ENCODE data around the gene MERTK. TPM values are rescaled to one million over a fixed set of nuclear protein-coding genes. Genes with fewer than 3 reads are reported as not detected.

The MERTK gene
- total and polyA plus RNA-seq, 2 donors from 2014 or later = 9.2 to 32.2 TPM

- Histone ChIP-seq H3K27ac (ENCODE audit: low read depth in 2 of 2, low read length in 2 of 2) (no peak overlapping the region), H3K4me3 (ENCODE audit: low read length in 3 of 3) (no peak overlapping the region), H3K36me3 (ENCODE audit: control insufficient read depth in 2 of 3, insufficient read depth in 3 of 3, low read length in 3 of 3) (peaks cover 0 to 16% (median 14%) of the 10 kb centered on the region in 3 donors), H3K9ac (ENCODE audit: low read length in 3 of 3) (no peak overlapping the region), H3K9me3 (ENCODE audit: control insufficient read depth in 2 of 3, insufficient read depth in 1 of 3, low read length in 3 of 3) (peaks cover 0 to 2% (median 0%) of the 10 kb centered on the region in 3 donors), H3K4me1 (ENCODE audit: control insufficient read depth in 2 of 3, insufficient read depth in 2 of 3, low read depth in 1 of 3, low read length in 3 of 3) (no peaks in the 10 kb centered on the region), H3K27me3 (ENCODE audit: control insufficient read depth, insufficient read depth, low read length) (no peaks in the 10 kb centered on the region)
- intact Hi-C loops (cut with DNase I) = no loop called here
- no peak for FAIRE-seq
- no peak for DNase-seq
- no peak for TF ChIP-seq CTCF (IDR thresholded peaks at IDR 0.05; ENCODE audit: borderline replicate concordance, extremely low read depth, insufficient read depth)
Observed at GRCh38 chr2:112077814-112078213, 179.4 kb downstream of the MERTK start.

Other genes with a start within 250 kb of the MERTK start
- gene ANAPC1, start 14.4 kb upstream of the MERTK start, total RNA-seq = 33.2 TPM
- gene ANAPC1, start 14.4 kb upstream of the MERTK start, polyA plus RNA-seq (ENCODE audit: insufficient read depth, low read depth, low replicate concordance) = 5.8 TPM
- gene TMEM87B, start 156.7 kb downstream of the MERTK start, total RNA-seq = 21.9 TPM
- 6.5 TPM for gene TMEM87B, start 156.7 kb downstream of the MERTK start, polyA plus RNA-seq (ENCODE audit: insufficient read depth, low read depth, low replicate concordance)
- 4.6 TPM for gene FBLN7, start 239.8 kb downstream of the MERTK start, total RNA-seq
- 0.71 TPM for gene FBLN7, start 239.8 kb downstream of the MERTK start, polyA plus RNA-seq (ENCODE audit: insufficient read depth, low read depth, low replicate concordance)

Measured in kidney (tissue), 14 donors.